A549 (cell line): ENCODE results near the gene DCP1A. TPM values are rescaled to one million over a fixed set of nuclear protein-coding genes. Genes with fewer than 3 reads are reported as not detected.

Experiments used
- ATAC-seq, 2 experiments: fragments of 200-7000 bp in 1 of 2; fragments of >200 bp in 1 of 2; cut with Nextera tagmentation in 1 of 2; cut with Tn5 transposase in 1 of 2; 3 replicates each; pipeline versions ENCODE4 v1.8.0 to v1.9.1; 2018 to 2020; ENCODE audit warnings: mild to moderate bottlenecking in 1 of 2, moderate library complexity in 1 of 2
- CTCF ChIA-PET: fragments of 300-600 bp; sonication (Branson Sonifier 250); formaldehyde crosslinking; extraction: SDS; loops from one replicate; lab custom pipeline; 2021; ENCODE audit warnings: antibody characterized with exemption, inconsistent platforms; lab: Yijun Ruan, JAX
- POLR2A ChIA-PET: fragments of 350-600 bp; formaldehyde crosslinking; extraction: SDS; loops from one replicate; lab custom pipeline; 2021; ENCODE audit warnings: antibody characterized with exemption, inconsistent platforms; lab: Yijun Ruan, JAX
- DNase-seq, 2 experiments: peaks; one replicate each; pipeline versions ENCODE4 v3.0.0 to v3.0.0-alpha.2; 2011 to 2016; ENCODE audit warnings: low read depth in 1 of 2, low spot score in 1 of 2
- FAIRE-seq: peaks from 2 replicates; lab custom pipeline; 2011; peaks lifted over from hg19 to GRCh38; lab: Jason Lieb, UNC
- H3K27ac ChIP-seq, 2 experiments: fragments of >200 bp; sonication (Bioruptor Twin); formaldehyde crosslinking; 3 replicates each; pipeline ENCODE4 v1.5.1; 2016 to 2017
- H3K4me1 ChIP-seq: fragments of >200 bp; sonication (Bioruptor Twin); formaldehyde crosslinking; 3 replicates; pipeline ENCODE4 v1.6.1; 2016
- H3K4me2 ChIP-seq: fragments of >200 bp; sonication (Bioruptor Twin); formaldehyde crosslinking; 3 replicates; pipeline ENCODE4 v1.6.1; 2016
- H3K4me3 ChIP-seq: fragments of >200 bp; sonication (Bioruptor Twin); formaldehyde crosslinking; 3 replicates; pipeline ENCODE4 v1.5.1; 2016
- H3K9me3 ChIP-seq: fragments of >200 bp; sonication (Bioruptor Twin); formaldehyde crosslinking; 3 replicates; pipeline ENCODE4 v1.6.1; 2016
- BHLHE40 ChIP-seq: IDR thresholded peaks from 2 replicates; pipeline ENCODE4 v1.6.1; 2012; ENCODE audit warnings: low read depth, low read length, inconsistent platforms
- CBX8 ChIP-seq: fragments of 200-600 bp; sonication (generic); IDR thresholded peaks from 2 replicates; pipeline ENCODE4 v1.6.1; 2016
- EHF ChIP-seq: fragments of 250-450 bp; sonication (Bioruptor Pico); IDR thresholded peaks from 2 replicates; pipeline ENCODE4 v1.5.0; 2020; ENCODE audit warnings: mild to moderate bottlenecking
- EHMT2 ChIP-seq: fragments of 200-600 bp; sonication (generic); IDR thresholded peaks from 2 replicates; pipeline ENCODE4 v1.6.1; 2016; ENCODE audit warnings: antibody characterized with exemption, low read depth, mild to moderate bottlenecking, moderate library complexity
- EP300 ChIP-seq, 2 experiments: fragments of >200 bp; sonication (Bioruptor Twin); formaldehyde crosslinking; IDR thresholded peaks; 2 replicates in 1 of 2; 3 replicates in 1 of 2; pipeline ENCODE4 v1.6.1; 2016 to 2017
- ESRRA ChIP-seq: fragments of 150-350 bp; IDR thresholded peaks from 2 replicates; pipeline ENCODE4 v1.6.1; 2014; ENCODE audit warnings: mild to moderate bottlenecking, low read length, borderline replicate concordance
- FOXS1 ChIP-seq: fragments of 250-450 bp; sonication (Bioruptor Pico); IDR thresholded peaks from 2 replicates; pipeline ENCODE4 v1.5.0; 2020; ENCODE audit warnings: mild to moderate bottlenecking, moderate library complexity
- GATA3 ChIP-seq: IDR thresholded peaks from 2 replicates; pipeline ENCODE4 v1.6.1; 2012; ENCODE audit warnings: borderline replicate concordance
- HOXA7 ChIP-seq: fragments of 250-450 bp; sonication (Bioruptor Pico); IDR thresholded peaks from 2 replicates; pipeline ENCODE4 v1.5.0; 2020; ENCODE audit warnings: mild to moderate bottlenecking, moderate library complexity
- NR3C1 ChIP-seq: fragments of >200 bp; sonication (Bioruptor Twin); formaldehyde crosslinking; IDR thresholded peaks from 3 replicates; pipeline ENCODE4 v1.6.1; 2017
- POLR2A ChIP-seq: IDR thresholded peaks from 2 replicates; pipeline ENCODE4 v1.6.1; 2012; ENCODE audit warnings: mild to moderate bottlenecking, low read length
- POLR2AphosphoS2 ChIP-seq: conservative IDR thresholded peaks from 2 replicates; pipeline ENCODE4 v1.6.1; 2012; ENCODE audit warnings: low read length, improper control_type of control experiment, inconsistent platforms
- RARB ChIP-seq: fragments of 250-450 bp; sonication (Bioruptor Pico); IDR thresholded peaks from 2 replicates; pipeline ENCODE4 v1.8.0; 2021; ENCODE audit warnings: mild to moderate bottlenecking, moderate library complexity
- RCOR1 ChIP-seq: fragments of 150-350 bp; IDR thresholded peaks from 2 replicates; pipeline ENCODE4 v1.6.1; 2014; ENCODE audit warnings: antibody characterized with exemption, low read length, low read depth
- RNF2 ChIP-seq: fragments of 200-600 bp; sonication (generic); IDR thresholded peaks from 2 replicates; pipeline ENCODE4 v1.6.1; 2016; ENCODE audit warnings: low read depth, mild to moderate bottlenecking, antibody characterized with exemption, moderate library complexity, borderline replicate concordance
- SREBF2 ChIP-seq: fragments of 450-650 bp; IDR thresholded peaks from 2 replicates; pipeline ENCODE4 v1.6.1; 2014; ENCODE audit warnings: mild to moderate bottlenecking, moderate library complexity
- ZC3H11A ChIP-seq: fragments of 450-650 bp; IDR thresholded peaks from 2 replicates; pipeline ENCODE4 v1.6.1; 2014; ENCODE audit warnings: antibody characterized with exemption, mild to moderate bottlenecking
- WGBS: methylation state at CpG from one replicate; pipeline ENCODE4 v1.1.6; 2017; ENCODE audit errors: missing lambda C conversion rate; 5-methylcytosine and 5-hydroxymethylcytosine counted together
- polyA plus RNA-seq, 4 experiments: library from polyadenylated mRNA; depleted of rRNA in 3 of 4; stranded (reverse); fragments of >200 nt; fragmentation: RNase III in 1 of 4; extraction: RNeasy Plus Mini Kit Qiagen cat#74134 plus additional on column Dnase treatment in 1 of 4; gene quantifications; 2 replicates in 3 of 4; 3 replicates in 1 of 4; pipeline ENCODE4 v1.2.3, GENCODE V29; 2011 to 2017
- TF ChIP-seq, protein P1 (sequence below): fragments of >200 bp; sonication (Bioruptor Twin); formaldehyde crosslinking; IDR thresholded peaks from 3 replicates; pipeline ENCODE4 v1.6.1; 2016
- TF ChIP-seq, protein P2 (sequence below): IDR thresholded peaks from 2 replicates; pipeline ENCODE4 v1.6.1; 2012; ENCODE audit warnings: low read depth, borderline replicate concordance
- TF ChIP-seq, protein P3 (sequence below): fragments of 450-650 bp; IDR thresholded peaks from 2 replicates; pipeline ENCODE4 v1.6.1; 2014; ENCODE audit warnings: antibody characterized with exemption
- TF ChIP-seq, protein P4 (sequence below): IDR thresholded peaks from 2 replicates; pipeline ENCODE4 v1.6.1; 2012
- TF ChIP-seq, protein P5 (sequence below): IDR thresholded peaks from 2 replicates; pipeline ENCODE4 v1.6.1; 2012

The DCP1A gene
- polyA plus RNA-seq, 2 of the 4 experiments (the other 2 are of a cell fraction), result 7.3 to 27.4 TPM

DNA sequence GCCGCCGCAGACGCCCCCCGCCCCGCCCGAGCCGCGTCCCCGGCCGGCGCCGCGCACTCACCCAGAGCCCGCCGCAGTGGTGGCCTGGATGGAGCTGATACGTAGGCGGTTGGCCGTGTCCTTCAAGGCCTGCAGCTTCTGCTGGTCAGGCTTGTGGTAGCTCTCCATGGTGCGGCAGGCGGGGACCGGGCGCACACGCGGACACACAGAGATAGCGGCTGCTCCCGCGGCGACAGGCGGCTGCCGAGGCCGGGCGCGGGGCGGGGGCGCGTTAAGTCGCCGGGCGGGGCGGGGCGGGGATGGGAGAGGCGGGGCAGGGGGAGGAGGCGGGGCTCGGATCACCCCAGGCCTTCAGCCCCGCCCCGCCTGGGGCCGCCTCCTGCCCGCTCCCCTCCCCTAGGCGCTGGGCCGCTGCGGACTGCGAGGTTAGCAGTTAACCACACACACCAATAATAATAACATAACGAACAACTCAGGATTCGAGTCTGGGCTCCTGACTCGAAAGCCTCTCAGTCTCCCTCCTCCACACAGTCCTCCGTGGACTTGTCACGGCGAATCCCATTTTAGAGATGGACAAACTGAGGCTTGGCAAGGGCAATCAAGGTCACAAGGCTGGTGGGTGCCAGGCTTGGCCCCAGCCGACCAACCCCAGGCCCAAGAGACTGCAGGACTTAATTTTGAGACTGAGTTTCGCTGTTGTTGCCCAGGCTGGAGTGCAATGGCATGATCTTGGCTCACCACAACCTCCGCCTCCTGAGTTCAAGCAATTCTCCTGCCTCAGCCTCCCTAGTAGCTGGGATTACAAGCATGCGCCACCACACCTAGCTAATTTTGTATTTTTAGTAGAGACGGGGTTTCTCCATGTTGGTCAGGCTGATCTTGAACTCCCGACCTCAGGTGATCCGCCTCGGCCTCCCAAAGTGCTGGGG lies 91.3 kb downstream of the DCP1A start, which contains the start of gene TKT (continued):
- TF ChIP-seq, protein P1, sequence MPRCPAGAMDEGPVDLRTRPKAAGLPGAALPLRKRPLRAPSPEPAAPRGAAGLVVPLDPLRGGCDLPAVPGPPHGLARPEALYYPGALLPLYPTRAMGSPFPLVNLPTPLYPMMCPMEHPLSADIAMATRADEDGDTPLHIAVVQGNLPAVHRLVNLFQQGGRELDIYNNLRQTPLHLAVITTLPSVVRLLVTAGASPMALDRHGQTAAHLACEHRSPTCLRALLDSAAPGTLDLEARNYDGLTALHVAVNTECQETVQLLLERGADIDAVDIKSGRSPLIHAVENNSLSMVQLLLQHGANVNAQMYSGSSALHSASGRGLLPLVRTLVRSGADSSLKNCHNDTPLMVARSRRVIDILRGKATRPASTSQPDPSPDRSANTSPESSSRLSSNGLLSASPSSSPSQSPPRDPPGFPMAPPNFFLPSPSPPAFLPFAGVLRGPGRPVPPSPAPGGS, result peak; percentile 87; the same call in 1 of the 3 replicates

DNA sequence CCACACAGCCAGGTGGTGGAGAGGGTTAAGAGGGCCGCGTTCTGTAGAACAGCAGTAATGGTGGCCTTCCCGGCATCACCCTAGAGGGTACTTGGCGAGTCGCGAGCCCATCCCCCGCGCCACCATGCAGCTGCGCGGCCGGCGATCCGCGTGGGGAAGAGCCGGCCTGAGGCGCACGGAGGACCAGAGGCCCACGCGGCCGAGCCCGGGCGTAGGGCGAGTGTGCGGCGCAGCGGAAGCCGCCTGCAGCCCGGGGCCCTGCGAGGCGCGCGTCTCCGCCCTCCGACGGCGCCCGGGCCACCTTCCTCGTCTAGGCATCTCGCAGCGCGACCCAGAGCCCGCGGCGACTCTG lies 91.9 kb downstream of the DCP1A start:
- peaks cover 35% of the 10 kb centered on the region for H3K4me1 ChIP-seq
- POLR2A ChIA-PET, result interaction anchor here (0.6 to 2.9 kb wide), 7 partner anchors 9 to 33 kb away, joined by 3 to 22 read pairs (median 4); no protein-coding TSS in a partner anchor
- CTCF ChIA-PET, result interaction anchor here (0.6 to 2.0 kb wide), 3 partner anchors 11 to 22 kb away, joined by 4 to 8 read pairs (median 4); no protein-coding TSS in a partner anchor
- ATAC-seq (peak; percentile 3 to 17; a peak in 4 of 6 replicates), DNase-seq (no peak), FAIRE-seq (no peak)
- TF ChIP-seq EP300 (IDR thresholded peaks at IDR 0.05) (no peak), CBX8 (no peak), HOXA7 (CRISPR knock-in tag) (no peak), NR3C1 (no peak), RCOR1 (no peak), EHMT2 (no peak), POLR2AphosphoS2 (no peak), RARB (CRISPR knock-in tag) (no peak), EHF (CRISPR knock-in tag) (no peak), FOXS1 (no peak), ESRRA (no peak), BHLHE40 (no peak), GATA3 (no peak), SREBF2 (no peak)
- TF ChIP-seq, protein P2, sequence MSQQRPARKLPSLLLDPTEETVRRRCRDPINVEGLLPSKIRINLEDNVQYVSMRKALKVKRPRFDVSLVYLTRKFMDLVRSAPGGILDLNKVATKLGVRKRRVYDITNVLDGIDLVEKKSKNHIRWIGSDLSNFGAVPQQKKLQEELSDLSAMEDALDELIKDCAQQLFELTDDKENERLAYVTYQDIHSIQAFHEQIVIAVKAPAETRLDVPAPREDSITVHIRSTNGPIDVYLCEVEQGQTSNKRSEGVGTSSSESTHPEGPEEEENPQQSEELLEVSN, result no peak
- H3K4me2 ChIP-seq, result peak overlapping the region; percentile 74
- H3K27ac ChIP-seq, result peak overlapping the region; percentile 99 to 100
- WGBS, result 2% methylated on average over 12 of the region's 44 CpGs
- peak overlapping the region; percentile 100 for H3K4me3 ChIP-seq
- no peaks in the 10 kb centered on the region for H3K9me3 ChIP-seq

DNA sequence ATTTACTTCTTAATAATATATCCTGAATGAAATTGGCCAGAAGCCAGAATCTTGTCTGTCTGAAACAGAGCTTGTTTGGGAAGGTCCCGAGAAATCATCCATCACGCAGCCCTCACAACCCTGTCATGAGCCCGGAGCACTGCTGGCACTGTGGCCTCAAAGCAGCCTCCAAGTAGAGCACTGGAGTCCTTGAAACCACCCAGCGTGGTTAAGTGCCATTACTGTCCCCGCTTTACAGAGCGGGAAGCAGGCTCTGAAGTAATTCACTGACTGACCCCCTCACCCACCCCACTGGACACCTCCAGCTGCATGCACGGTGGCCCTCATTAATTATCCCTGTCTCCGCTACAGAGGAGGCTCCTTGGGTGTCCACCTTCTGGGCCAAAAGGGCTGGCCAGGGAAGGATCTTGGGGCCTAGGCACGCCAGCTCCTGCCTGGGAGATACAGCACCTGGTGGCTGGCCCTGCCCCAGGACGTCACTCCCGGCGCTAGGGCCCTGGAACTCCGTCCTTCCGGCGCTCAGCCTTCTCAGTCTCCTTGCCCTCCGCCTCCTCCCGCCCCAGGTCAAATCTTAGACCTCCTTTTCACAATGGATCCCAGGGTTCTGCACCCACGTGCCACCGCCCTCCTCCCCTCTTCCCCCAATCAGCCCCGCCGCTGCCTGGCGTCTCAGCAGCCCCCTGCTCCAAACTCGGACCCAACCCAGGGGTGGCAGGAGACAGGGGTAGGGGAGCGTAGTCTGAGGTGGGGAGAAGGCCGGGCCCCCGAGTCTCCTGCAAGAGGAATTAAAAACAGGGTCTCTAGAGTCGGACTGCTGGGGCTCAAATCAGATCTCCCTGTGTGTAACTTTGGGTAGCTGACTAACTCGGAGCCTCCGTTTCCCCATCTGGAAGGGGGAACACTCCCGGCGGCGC lies 92.6 kb downstream of the DCP1A start:
- ChIA-PET POLR2A (interaction anchor here (0.6 to 2.9 kb wide), 5 partner anchors 15 to 34 kb away, joined by 3 to 22 read pairs (median 4); no protein-coding TSS in a partner anchor), CTCF (interaction anchor here (1.2 to 2.0 kb wide), 6 partner anchors 10 to 140 kb away, joined by 3 to 8 read pairs (median 4); no protein-coding TSS in a partner anchor)
- under 1% methylated on average over 20 of the region's 32 CpGs for WGBS
- DNase-seq, result no peak
- no peak for FAIRE-seq
- Histone ChIP-seq H3K4me2 (peak overlapping the region; percentile 74), H3K4me1 (peaks cover 37% of the 10 kb centered on the region), H3K9me3 (no peaks in the 10 kb centered on the region), H3K27ac (peak overlapping the region; percentile 99 to 100), H3K4me3 (peak overlapping the region; percentile 100)
- TF ChIP-seq, protein P3, sequence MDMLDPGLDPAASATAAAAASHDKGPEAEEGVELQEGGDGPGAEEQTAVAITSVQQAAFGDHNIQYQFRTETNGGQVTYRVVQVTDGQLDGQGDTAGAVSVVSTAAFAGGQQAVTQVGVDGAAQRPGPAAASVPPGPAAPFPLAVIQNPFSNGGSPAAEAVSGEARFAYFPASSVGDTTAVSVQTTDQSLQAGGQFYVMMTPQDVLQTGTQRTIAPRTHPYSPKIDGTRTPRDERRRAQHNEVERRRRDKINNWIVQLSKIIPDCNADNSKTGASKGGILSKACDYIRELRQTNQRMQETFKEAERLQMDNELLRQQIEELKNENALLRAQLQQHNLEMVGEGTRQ, result no peak
- TF ChIP-seq ZC3H11A, result no peak
- no peak for TF ChIP-seq RNF2
- TF ChIP-seq, protein P4, sequence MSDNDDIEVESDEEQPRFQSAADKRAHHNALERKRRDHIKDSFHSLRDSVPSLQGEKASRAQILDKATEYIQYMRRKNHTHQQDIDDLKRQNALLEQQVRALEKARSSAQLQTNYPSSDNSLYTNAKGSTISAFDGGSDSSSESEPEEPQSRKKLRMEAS, result peak; percentile 48; the same call in 1 of the 2 replicates
- TF ChIP-seq POLR2A, result peak; percentile 20; the same call in 1 of the 2 replicates
- TF ChIP-seq, protein P5, sequence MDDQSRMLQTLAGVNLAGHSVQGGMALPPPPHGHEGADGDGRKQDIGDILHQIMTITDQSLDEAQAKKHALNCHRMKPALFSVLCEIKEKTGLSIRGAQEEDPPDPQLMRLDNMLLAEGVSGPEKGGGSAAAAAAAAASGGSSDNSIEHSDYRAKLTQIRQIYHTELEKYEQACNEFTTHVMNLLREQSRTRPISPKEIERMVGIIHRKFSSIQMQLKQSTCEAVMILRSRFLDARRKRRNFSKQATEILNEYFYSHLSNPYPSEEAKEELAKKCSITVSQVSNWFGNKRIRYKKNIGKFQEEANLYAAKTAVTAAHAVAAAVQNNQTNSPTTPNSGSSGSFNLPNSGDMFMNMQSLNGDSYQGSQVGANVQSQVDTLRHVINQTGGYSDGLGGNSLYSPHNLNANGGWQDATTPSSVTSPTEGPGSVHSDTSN, result 0 out of 2 replicates have a peak, but pooled peaks have one; percentile 40
- no peak for TF ChIP-seq NR3C1
- peak; percentile 55 to 58; a peak in 5 of 6 replicates for ATAC-seq
